ENCODE measurements around the gene DIDO1. TPM values are rescaled to one million over a fixed set of nuclear protein-coding genes. Genes with fewer than 3 reads are reported as not detected.
"Not testable (repeated sequence)": the region's sequence is repeated elsewhere in the genome, so short reads cannot be mapped to it uniquely, and the experiment has no call there.

DIDO1 gene
- total RNA-seq, 2 experiments from 2014 or later: 51.9 to 54.3 TPM

- Mint-ChIP-seq H3K4me1 (ENCODE audit: low read depth) (no peaks in the 10 kb centered on the region), H3K27ac (no peak overlapping the region), H3K36me3 (ENCODE audit: low read depth) (no peaks in the 10 kb centered on the region), H3K4me3 (no peak overlapping the region), H3K27me3 (no peaks in the 10 kb centered on the region), H3K9me3 (no peaks in the 10 kb centered on the region)
- Histone ChIP-seq H3K27ac (ENCODE audit: low read depth in 1 of 2, low read length in 2 of 2) (no peak overlapping the region), H3K27me3 (ENCODE audit: control insufficient read depth in 1 of 2, insufficient read depth in 2 of 2, low read length in 2 of 2) (no peaks in the 10 kb centered on the region), H3K36me3 (ENCODE audit: insufficient read depth, low read length) (no peaks in the 10 kb centered on the region), H3K4me1 (ENCODE audit: insufficient read depth, low read length) (peaks cover 13% of the 10 kb centered on the region), H3K4me3 (ENCODE audit: low read length) (no peak overlapping the region), H3K9me3 (ENCODE audit: control insufficient read depth in 1 of 2, insufficient read depth in 1 of 2, low read length in 2 of 2) (peaks cover 0 to 3% of the 10 kb centered on the region in 2 experiments)
- CTCF ChIA-PET: no interaction called here
- POLR2A ChIA-PET: interaction anchor here (1.1 kb wide), 1 partner anchor 75 kb away, joined by 3 read pairs; no protein-coding TSS in a partner anchor
- no peak for TF ChIP-seq CTCF (IDR thresholded peaks at IDR 0.05)
- no peak for DNase-seq
- no peak for ATAC-seq (ENCODE audit: poor library complexity)
- intact Hi-C loops (cut with DNase I, micrococcal nuclease): no loop called here
Measured at GRCh38 chr20:62962221-62962879, 36.0 kb upstream of the DIDO1 start.

GRCh38 chr20:62961799-62962198 is 35.5 kb upstream of the DIDO1 start:
- Mint-ChIP-seq H3K4me1 (ENCODE audit: low read depth) (no peaks in the 10 kb centered on the region), H3K27me3 (no peaks in the 10 kb centered on the region), H3K4me3 (no peak overlapping the region), H3K27ac (no peak overlapping the region), H3K36me3 (ENCODE audit: low read depth) (no peaks in the 10 kb centered on the region), H3K9me3 (no peaks in the 10 kb centered on the region)
- ChIA-PET CTCF (no interaction called here), POLR2A (interaction anchor here (1.1 kb wide), 1 partner anchor 74 kb away, joined by 3 read pairs; no protein-coding TSS in a partner anchor)
- Histone ChIP-seq H3K36me3 (ENCODE audit: insufficient read depth, low read length) (no peaks in the 10 kb centered on the region), H3K27ac (ENCODE audit: low read depth in 1 of 2, low read length in 2 of 2) (no peak overlapping the region), H3K27me3 (ENCODE audit: control insufficient read depth in 1 of 2, insufficient read depth in 2 of 2, low read length in 2 of 2) (no peaks in the 10 kb centered on the region), H3K9me3 (ENCODE audit: control insufficient read depth in 1 of 2, insufficient read depth in 1 of 2, low read length in 2 of 2) (peaks cover 0 to 3% of the 10 kb centered on the region in 2 experiments), H3K4me3 (ENCODE audit: low read length) (no peak overlapping the region), H3K4me1 (ENCODE audit: insufficient read depth, low read length) (peaks cover 13% of the 10 kb centered on the region)
- DNase-seq: no peak
- intact Hi-C loops (cut with DNase I, micrococcal nuclease): no loop called here
- TF ChIP-seq CTCF (IDR thresholded peaks at IDR 0.05): no peak
- no peak for ATAC-seq (ENCODE audit: poor library complexity)

- DNase-seq: no peak
Measured at GRCh38 chr20:62961310-62961783, 35.0 kb upstream of the DIDO1 start.

GRCh38 chr20:62960446-62961309 is 34.4 kb upstream of the DIDO1 start:
- POLR2A ChIA-PET; H3K4me3 Mint-ChIP-seq; H3K36me3 Mint-ChIP-seq (ENCODE audit: low read depth); CTCF ChIA-PET; H3K27ac Mint-ChIP-seq; H3K36me3 ChIP-seq (ENCODE audit: insufficient read depth, low read length); H3K4me1 Mint-ChIP-seq (ENCODE audit: low read depth); H3K27me3 ChIP-seq (ENCODE audit: control insufficient read depth in 1 of 2, insufficient read depth in 2 of 2, low read length in 2 of 2); H3K27me3 Mint-ChIP-seq; DNase-seq; H3K9me3 ChIP-seq (ENCODE audit: control insufficient read depth in 1 of 2, insufficient read depth in 1 of 2, low read length in 2 of 2); H3K9me3 Mint-ChIP-seq; H3K27ac ChIP-seq (ENCODE audit: low read depth in 1 of 2, low read length in 2 of 2); intact Hi-C loops (cut with DNase I, micrococcal nuclease); ATAC-seq (ENCODE audit: poor library complexity); H3K4me3 ChIP-seq (ENCODE audit: low read length): not testable (repeated sequence)
- peaks cover 13% of the 10 kb centered on the region for H3K4me1 ChIP-seq (ENCODE audit: insufficient read depth, low read length)

More at GRCh38 chr20:62961310-62961783, 35.0 kb upstream of the DIDO1 start:
- Histone ChIP-seq H3K4me1 (ENCODE audit: insufficient read depth, low read length) (peaks cover 13% of the 10 kb centered on the region), H3K27ac (ENCODE audit: low read depth in 1 of 2, low read length in 2 of 2) (no peak overlapping the region), H3K27me3 (ENCODE audit: control insufficient read depth in 1 of 2, insufficient read depth in 2 of 2, low read length in 2 of 2) (no peaks in the 10 kb centered on the region), H3K4me3 (ENCODE audit: low read length) (no peak overlapping the region), H3K9me3 (ENCODE audit: control insufficient read depth in 1 of 2, insufficient read depth in 1 of 2, low read length in 2 of 2) (peaks cover 0 to 3% of the 10 kb centered on the region in 2 experiments), H3K36me3 (ENCODE audit: insufficient read depth, low read length) (no peaks in the 10 kb centered on the region)
- POLR2A ChIA-PET: no interaction called here
- ATAC-seq (ENCODE audit: poor library complexity): no peak
- H3K9me3 Mint-ChIP-seq: no peaks in the 10 kb centered on the region
- no peak overlapping the region for H3K4me3 Mint-ChIP-seq
- no peaks in the 10 kb centered on the region for H3K36me3 Mint-ChIP-seq (ENCODE audit: low read depth)
- no peak overlapping the region for H3K27ac Mint-ChIP-seq
- no peaks in the 10 kb centered on the region for H3K4me1 Mint-ChIP-seq (ENCODE audit: low read depth)
- CTCF ChIA-PET: no interaction called here
- H3K27me3 Mint-ChIP-seq: no peaks in the 10 kb centered on the region
- TF ChIP-seq CTCF (IDR thresholded peaks at IDR 0.05): no peak
- intact Hi-C loops (cut with DNase I, micrococcal nuclease): no loop called here
